Nucleus accumbens (tissue), 56 donors: ENCODE data around the gene MED15.

Source experiments
- DNase-seq, 56 donors: peaks; one replicate each; lab custom pipeline; 2025; lab: John Stamatoyannopoulos, UW

Gene MED15

DNA sequence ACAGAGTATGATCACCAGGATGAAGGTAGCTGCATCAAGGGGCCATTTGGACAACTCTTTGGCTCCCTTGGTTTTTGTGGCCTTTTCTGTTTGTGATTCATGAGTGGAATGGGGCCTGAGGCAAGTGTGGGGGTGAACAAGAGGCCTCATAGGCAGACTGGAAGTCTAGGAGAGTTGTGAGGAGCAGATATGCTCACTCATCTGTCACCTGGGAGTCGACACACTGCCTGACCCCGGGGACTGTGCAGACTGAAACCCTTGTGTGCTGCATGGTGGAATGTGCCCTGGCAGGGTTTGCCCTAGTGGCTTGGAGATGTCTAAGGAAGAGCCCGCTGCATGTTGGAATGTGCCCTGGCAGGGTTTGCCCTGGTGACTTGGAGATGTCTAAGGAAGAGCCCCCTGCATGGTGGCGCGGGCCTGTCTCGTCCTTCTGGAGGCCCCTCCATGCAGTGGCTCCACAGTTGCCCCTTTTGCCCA is 60.0 kb downstream of the MED15 start:
- no peak for DNase-seq

GRCh38 chr22:20567993-20568417 is 60.6 kb downstream of the MED15 start:
- DNase-seq, result no peak

GRCh38 chr22:20568502-20569058 is 61.2 kb downstream of the MED15 start:
- no peak for DNase-seq

DNA sequence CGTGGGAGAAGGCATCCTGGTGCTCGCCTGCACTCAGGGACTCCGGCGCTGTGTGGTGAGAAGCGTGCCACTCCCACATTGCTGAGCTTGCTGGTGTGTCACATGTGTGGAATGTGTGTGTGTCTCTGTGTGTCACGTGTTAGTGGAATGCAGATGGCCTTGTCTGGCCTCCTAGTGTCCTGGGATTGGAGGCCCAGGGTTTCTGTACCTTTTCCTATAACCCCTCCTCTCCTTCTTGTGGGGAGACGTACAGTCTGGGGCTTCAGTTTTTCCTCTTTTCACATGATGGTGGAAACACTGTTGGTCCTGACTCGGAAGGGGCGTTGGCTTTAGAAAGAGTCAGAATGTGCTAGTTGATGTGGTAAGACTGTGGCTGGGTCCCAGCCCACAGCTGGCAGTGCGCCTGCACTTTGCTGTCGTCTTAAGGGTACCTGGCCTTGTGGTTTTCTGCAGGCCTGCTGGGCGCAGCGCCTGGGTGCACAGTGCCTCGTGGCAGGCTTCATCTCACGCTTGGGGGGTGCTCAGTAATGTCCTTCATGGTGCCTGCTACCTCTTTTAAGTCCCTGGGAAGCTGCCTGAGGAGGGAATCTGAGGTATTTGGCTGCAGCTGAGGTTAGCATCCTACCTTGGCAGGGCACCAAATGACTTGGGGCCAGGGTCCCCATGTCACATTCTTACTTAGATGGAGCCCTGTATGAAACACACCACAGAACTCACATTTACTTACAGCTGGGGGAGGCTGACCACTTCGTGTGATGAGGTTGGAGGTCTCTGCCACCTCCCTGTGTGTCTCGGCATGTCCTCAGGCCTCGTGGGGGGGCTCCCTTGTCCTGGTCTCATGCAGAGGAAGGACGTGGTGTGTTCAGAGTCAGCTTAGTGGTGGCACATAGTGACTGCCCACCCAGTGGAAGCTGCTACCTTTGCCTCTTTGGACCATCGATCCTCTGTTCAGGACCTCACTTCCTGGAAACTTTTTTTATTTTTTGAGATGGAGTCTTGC is 61.9 kb downstream of the MED15 start:
- peak in 14 of 56 donors; percentile 12 to 59 (median 30) for DNase-seq

DNA sequence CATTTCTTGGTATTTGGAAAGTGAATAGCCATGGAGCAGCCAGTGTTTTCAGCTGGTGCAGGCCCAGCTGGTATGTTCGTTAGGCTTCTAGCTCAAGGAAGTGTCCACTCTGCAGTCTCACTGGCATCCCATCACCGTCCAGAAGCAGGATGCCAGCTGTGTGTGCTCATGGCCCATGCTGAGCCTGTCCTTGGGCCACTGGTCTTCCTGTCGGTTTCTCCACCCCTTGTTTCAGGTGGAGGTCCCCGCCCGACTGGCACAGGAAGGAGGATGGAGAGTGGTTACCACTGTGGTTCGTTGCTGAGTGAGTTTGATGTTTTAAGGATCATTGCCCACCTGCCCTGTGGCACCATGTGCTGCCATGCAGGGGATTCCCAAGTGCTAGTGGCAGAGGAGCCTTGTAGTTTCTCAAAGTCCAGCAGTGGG is 63.7 kb downstream of the MED15 start:
- no peak for DNase-seq

DNA sequence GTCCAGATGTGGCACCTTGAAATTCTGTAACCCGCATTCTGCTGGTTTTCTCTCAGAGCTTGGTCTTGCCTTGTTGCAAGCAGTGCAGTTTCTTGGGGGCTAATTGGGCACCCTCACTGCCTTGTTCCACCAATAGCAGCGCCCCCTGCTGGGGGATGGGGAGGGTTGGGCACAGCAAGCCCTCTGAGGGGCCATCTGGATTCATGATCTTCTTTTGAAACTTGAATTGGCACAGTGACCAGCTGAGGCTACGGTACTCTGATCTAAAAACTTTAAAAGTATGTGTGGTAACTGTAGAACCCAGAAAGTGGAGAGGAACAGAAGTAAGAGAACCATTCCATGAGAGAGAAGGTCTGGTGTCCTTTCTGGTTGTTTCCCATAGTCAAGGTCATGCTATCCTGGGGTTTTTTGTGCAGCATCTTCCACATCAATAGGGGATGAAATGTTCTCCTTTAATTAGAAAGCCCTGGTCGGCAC is 64.2 kb downstream of the MED15 start:
- DNase-seq, result peak in 3 of 56 donors; percentile 7 to 38 (median 18)

- DNase-seq, result no peak
Measured at GRCh38 chr22:20572132-20572802, 64.9 kb downstream of the MED15 start.

GRCh38 chr22:20573176-20573832 is 65.9 kb downstream of the MED15 start:
- DNase-seq, result no peak

DNA sequence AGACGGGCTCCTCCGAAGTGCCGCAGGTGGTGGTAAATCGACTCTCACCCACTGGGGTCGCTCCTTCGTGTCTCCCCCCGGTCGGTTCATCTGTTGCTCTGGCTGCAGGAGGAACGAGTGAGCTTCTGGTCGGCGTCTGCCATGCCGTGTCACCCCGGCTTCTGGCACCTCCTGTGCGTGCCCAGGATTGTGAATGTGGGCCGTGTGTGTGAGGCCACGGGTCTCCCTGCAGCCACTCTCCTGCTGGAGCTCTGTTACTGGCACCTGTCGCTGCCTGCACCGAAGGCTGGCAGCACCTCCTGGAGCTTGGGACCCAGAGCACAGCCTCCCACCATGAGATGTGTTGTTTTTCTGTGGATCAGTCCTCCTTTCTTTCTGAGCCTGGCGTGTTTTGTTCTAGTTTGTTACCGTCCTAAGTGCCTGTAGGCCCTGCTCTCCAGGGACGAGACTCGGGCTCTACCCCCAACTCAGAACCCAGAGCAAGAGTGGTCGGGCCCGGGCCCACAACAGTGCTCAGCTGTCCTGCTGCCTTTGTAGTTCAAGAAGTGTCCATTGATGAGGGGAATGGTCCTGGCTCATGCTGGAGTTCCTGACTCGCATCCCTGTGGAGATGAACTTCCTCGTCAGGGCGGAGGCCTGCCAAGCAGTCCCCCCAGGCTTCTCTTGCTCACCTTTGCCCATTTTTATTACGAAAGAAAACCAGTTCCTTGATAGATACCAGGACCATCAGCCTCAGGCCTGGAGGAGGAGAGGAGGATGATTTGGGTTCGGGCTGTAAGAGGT is 66.6 kb downstream of the MED15 start:
- no peak for DNase-seq

DNA sequence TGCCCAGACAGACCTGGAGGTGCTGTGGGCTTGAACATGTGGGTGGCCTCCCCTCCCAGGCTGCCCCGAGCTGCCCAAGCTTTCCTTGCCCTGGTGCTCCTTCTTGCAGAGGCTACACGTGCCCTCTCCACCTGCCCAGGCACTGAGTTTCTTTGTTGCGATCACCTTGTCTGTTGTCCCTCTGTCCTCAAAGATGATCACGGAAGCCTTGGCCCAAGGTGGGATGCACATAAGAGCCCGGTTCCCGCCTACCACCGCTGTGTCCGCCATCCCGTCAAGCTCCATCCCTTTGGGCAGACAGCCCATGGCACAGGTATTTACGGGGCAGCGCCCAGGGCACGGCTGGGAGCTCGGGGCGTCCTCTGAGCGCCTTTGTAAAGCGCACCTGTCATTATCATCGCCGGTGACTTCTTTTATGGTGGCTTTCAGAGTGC is 67.5 kb downstream of the MED15 start:
- DNase-seq, result no peak

- DNase-seq, result no peak
Measured at GRCh38 chr22:20575724-20576444, 68.5 kb downstream of the MED15 start.

GRCh38 chr22:20576445-20576816 is 69.0 kb downstream of the MED15 start:
- DNase-seq, result peak in 7 of 56 donors; percentile 6 to 45 (median 11)

DNA sequence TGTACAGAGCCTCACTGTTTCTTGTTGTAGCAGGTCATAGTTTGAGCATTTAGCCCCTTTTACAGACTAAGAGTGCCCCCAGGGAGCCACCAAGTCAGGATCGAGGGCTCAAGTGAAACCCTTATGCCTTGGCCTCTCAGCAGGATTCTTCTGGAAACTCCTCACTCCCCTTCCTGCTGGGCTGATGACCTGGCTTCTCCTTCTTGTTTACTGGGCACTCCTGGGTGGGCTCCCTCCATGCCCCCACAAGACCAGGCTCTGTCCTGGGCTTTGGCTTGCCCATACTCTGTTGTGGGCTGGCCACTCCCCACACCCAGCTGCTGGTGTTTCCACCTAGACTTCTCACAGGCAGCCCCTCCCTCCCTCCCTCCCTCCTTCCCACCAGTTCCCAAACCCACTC is 69.6 kb downstream of the MED15 start:
- no peak for DNase-seq

GRCh38 chr22:20577549-20577975 is 70.2 kb downstream of the MED15 start:
- no peak for DNase-seq

DNA sequence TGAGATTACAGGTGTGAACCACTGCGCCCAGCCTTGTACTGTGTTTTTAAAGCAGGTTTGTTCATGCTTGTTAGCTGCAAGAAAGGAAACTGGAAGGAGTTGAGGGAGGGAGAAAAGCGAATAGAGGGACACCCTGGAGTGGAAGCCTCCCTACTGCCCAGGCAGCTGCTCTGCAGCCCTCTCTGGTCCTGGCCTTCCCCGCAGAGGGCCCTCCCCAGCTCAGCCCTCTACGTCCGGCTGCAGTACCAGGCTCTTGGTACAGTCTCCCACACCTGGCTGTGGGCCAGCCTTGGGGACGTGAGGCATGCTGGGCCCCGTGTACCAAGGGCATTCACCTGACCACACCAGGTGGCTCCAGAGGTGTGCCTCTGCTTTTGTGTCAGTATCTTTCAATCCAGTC is 70.8 kb downstream of the MED15 start:
- DNase-seq, result no peak

DNA sequence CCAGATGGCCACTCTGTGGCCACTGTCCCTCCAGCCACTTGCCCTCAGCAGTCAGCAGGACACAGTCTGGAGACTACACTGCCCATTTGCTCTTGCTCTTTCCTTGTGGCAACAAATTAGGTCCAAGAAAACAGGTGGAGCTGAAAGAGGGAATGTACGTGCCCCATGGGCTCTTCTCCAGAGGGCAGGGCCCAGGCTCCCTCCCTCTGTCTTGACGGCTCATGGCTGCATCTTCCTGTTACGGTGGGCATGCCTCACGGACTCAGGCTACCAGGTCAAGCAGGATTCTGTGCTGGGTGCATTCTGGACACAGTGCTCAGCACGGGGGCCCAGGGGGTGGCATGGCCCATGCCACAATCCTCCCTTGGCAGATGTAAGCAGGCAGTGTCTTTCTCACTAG is 71.3 kb downstream of the MED15 start:
- DNase-seq, result no peak

DNA sequence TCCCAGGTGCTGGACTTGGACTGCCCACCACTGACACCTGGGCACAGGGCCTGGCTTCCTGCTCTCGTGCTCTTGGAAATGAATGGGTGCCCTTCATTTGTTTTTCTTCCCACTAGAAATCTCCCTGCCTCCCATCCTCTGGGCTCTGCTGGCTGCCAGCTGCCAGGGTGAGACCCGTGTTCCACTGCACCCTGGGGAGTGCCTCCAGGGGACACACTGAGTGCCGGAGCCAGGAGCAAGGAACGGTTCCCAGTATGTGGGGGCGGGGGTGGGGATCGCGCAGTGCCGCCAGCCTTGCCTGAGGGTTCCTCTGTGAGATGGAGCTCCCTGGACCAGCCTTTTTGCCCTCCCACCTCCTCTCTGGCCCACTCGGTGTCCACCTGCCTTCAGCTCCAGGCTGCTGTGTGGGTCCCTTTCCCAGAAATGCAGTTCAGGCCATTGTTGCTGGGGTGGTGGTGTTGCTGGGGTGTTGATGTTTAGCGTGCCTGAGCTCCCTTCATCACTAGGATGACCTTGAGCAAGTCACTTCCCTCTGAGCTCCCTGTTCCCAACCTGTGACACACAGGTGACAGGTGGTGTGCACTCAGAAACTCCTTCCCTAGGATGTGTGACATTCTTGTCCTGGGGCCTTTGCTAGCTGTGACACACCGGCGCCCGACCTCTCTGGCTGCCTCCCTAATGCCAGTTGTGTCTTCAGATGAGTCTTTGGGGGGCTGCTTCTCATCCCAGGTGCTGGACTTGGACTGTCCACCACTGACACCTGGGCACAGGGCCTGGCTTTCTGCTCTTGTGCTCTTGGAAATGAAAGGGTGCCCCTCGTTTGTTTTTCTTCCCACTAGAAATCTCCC is 72.1 kb downstream of the MED15 start:
- no peak for DNase-seq

GRCh38 chr22:20580179-20580578 is 72.8 kb downstream of the MED15 start:
- no peak for DNase-seq
